ENCODE results near the gene LRRK1.

GRCh38 chr15:100922192-100923040 lies 3.3 kb downstream of the LRRK1 start:
- TF ChIP-seq CTCF (conservative IDR thresholded peaks at IDR 0.05) (no peak), ZFX (IDR thresholded peaks at IDR 0.05) (no peak)

Data from C4-2B (cell line).